HG03439 (cell line): ENCODE data around the gene DCLK1.
"Not testable (repeated sequence)": the region's sequence is repeated elsewhere in the genome, so short reads cannot be mapped to it uniquely, and the experiment has no call there.

Source experiments
- ATAC-seq: cut with Tn5 transposase; IDR thresholded peaks from one replicate; pipeline ENCODE4 v1.9.1; 2021; ENCODE audit warnings: mild to moderate bottlenecking, moderate library complexity; ENCODE audit not compliant: unreplicated experiment

The DCLK1 gene

GRCh38 chr13:35988648-35989081 lies 142.5 kb downstream of the DCLK1 start:
- ATAC-seq: no peak

- ATAC-seq: no peak
Measured at GRCh38 chr13:35987572-35988513, 143.3 kb downstream of the DCLK1 start.

GRCh38 chr13:35984776-35985453 lies 146.3 kb downstream of the DCLK1 start:
- no peak for ATAC-seq

GRCh38 chr13:35984287-35984686 lies 146.9 kb downstream of the DCLK1 start:
- no peak for ATAC-seq

GRCh38 chr13:35983703-35984102 lies 147.5 kb downstream of the DCLK1 start:
- not testable (repeated sequence) for ATAC-seq

GRCh38 chr13:35983206-35983605 lies 148.0 kb downstream of the DCLK1 start:
- no peak for ATAC-seq

GRCh38 chr13:35979361-35979951 lies 151.7 kb downstream of the DCLK1 start:
- ATAC-seq: no peak

GRCh38 chr13:35978607-35979316 lies 152.4 kb downstream of the DCLK1 start:
- peak; percentile 58 for ATAC-seq

- no peak for ATAC-seq
Measured at GRCh38 chr13:35977060-35977459, 154.1 kb downstream of the DCLK1 start.

GRCh38 chr13:35976126-35976525 lies 155.1 kb downstream of the DCLK1 start:
- ATAC-seq: no peak

- ATAC-seq: not testable (repeated sequence)
Measured at GRCh38 chr13:35966951-35967350, 164.2 kb downstream of the DCLK1 start.

GRCh38 chr13:35966024-35966423 lies 165.2 kb downstream of the DCLK1 start:
- no peak for ATAC-seq

- no peak for ATAC-seq
Measured at GRCh38 chr13:35965226-35965927, 165.8 kb downstream of the DCLK1 start.

GRCh38 chr13:35964863-35965180 lies 166.4 kb downstream of the DCLK1 start:
- no peak for ATAC-seq

GRCh38 chr13:35964011-35964862 lies 166.9 kb downstream of the DCLK1 start:
- ATAC-seq: no peak

- ATAC-seq: no peak
Measured at GRCh38 chr13:35961461-35962220, 169.5 kb downstream of the DCLK1 start.

- ATAC-seq: no peak
Measured at GRCh38 chr13:35961002-35961401, 170.2 kb downstream of the DCLK1 start.

GRCh38 chr13:35957996-35958395 lies 173.2 kb downstream of the DCLK1 start:
- ATAC-seq: no peak

- ATAC-seq: no peak
Measured at GRCh38 chr13:35957241-35957731, 173.9 kb downstream of the DCLK1 start.
